ENCODE measurements around the gene ENAH. TPM values are rescaled to one million over a fixed set of nuclear protein-coding genes. Genes with fewer than 3 reads are reported as not detected.

The ENAH gene
- total and polyA plus RNA-seq, 2 donors (not counting 1 experiment from before 2014, with no cell fraction given): 1.3 to 1.6 TPM

DNA sequence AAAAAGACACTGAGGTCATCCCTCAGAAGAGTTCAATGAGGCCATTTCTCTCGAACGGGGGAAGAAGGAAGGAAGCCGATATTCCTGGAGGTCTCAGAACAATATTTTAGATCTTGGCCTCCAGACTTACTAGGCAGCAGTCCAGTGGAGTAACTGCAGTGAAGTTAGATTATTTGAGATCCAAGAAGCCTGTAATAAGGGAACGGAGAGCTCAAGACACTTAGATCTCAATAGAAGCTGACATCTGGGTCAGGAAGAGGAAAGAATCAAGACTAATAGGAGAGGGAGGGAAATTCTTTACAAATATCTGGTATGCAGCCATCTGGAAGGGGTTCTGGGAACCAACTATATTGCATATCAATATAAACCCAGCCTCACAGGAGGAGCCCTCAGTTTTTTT is 13.6 kb upstream of the ENAH start:
- Histone ChIP-seq H3K79me2 (ENCODE audit: control insufficient read depth, insufficient read depth, low read length) (no peaks in the 10 kb centered on the region), H3K4me1 (ENCODE audit: control insufficient read depth in 2 of 2, insufficient read depth in 2 of 2, low read length in 2 of 2) (peaks cover under 1 to 7% of the 10 kb centered on the region in 2 donors), H3K27ac (ENCODE audit: low read length in 2 of 2) (no peak overlapping the region), H3K4me2 (replicated peaks; ENCODE audit: low read depth, low read length, poor library complexity, severe bottlenecking) (no peak overlapping the region), H3K27me3 (replicated peaks in 1 of 4; ENCODE audit: control extremely low read depth in 1 of 4, control insufficient read depth in 3 of 4, insufficient read depth in 4 of 4, low read length in 3 of 4) (no peaks in the 10 kb centered on the region), H4K20me1 (ENCODE audit: control insufficient read depth, insufficient read depth, low read length, poor library complexity, severe bottlenecking) (no peaks in the 10 kb centered on the region), H3K9ac (ENCODE audit: low read length) (no peak overlapping the region), H2AFZ (ENCODE audit: insufficient read depth, low read depth, low read length, poor library complexity, severe bottlenecking) (no peak overlapping the region), H3K36me3 (replicated peaks in 1 of 2; ENCODE audit: control extremely low read depth in 1 of 2, control insufficient read depth in 1 of 2, extremely low read depth in 1 of 2, insufficient read depth in 2 of 2, low read length in 1 of 2) (no peaks in the 10 kb centered on the region), H3K4me3 (ENCODE audit: control extremely low read depth in 1 of 5, extremely low read depth in 1 of 5, insufficient read depth in 1 of 5, low read depth in 2 of 5, low read length in 4 of 5) (no peak overlapping the region), H3K9me3 (ENCODE audit: control extremely low read depth in 1 of 3, control insufficient read depth in 2 of 3, insufficient read depth in 1 of 3, low read length in 2 of 3) (no peaks in the 10 kb centered on the region)
- CTCF ChIA-PET: no interaction called here
- no peak overlapping the region for H3K27ac Mint-ChIP-seq
- 86% methylated on average over 2 of the region's 4 CpGs for WGBS (ENCODE audit: insufficient coverage)
- peaks cover 7% of the 10 kb centered on the region for H3K4me1 Mint-ChIP-seq
- DNase-seq (no peak), ATAC-seq (ENCODE audit: low read depth) (no peak)
- POLR2A ChIA-PET: no interaction called here
- intact Hi-C loops (cut with micrococcal nuclease): no loop called here
- H3K27me3 Mint-ChIP-seq: no peaks in the 10 kb centered on the region
- TF ChIP-seq EZH2 (IDR thresholded peaks at IDR 0.05; ENCODE audit: borderline replicate concordance, insufficient read depth, low read depth, low read length, poor library complexity, severe bottlenecking) (no peak), CTCF (IDR thresholded peaks at IDR 0.05) (no peak)
- H3K9me3 Mint-ChIP-seq (ENCODE audit: insufficient read depth): no peaks in the 10 kb centered on the region
- H3K4me3 Mint-ChIP-seq: no peak overlapping the region

DNA sequence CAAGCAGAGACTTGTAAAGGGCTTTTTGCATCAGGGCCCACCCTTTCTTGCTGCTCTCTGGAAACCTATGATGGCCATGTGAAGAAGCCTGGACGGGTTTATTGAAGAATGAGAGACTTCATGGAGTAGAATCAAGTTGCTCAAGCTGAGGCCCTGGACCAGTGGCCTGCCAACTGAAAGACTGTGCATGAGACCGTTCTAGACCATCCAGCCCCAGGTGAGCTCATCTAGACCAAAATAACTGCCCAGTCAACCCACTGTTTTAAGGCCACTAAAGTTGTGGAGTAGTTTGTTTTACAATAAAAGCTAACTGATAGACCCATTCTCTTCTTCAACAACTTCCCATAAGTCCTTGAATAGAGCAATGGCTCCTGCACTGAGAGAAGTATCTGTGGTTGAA is 11.8 kb upstream of the ENAH start:
- H2AFZ ChIP-seq (ENCODE audit: insufficient read depth, low read depth, low read length, poor library complexity, severe bottlenecking): no peak overlapping the region
- no peaks in the 10 kb centered on the region for H3K27me3 Mint-ChIP-seq
- H4K20me1 ChIP-seq (ENCODE audit: control insufficient read depth, insufficient read depth, low read length, poor library complexity, severe bottlenecking): no peaks in the 10 kb centered on the region
- H3K4me2 ChIP-seq (replicated peaks; ENCODE audit: low read depth, low read length, poor library complexity, severe bottlenecking): no peak overlapping the region
- H3K9me3 ChIP-seq (ENCODE audit: control extremely low read depth in 1 of 3, control insufficient read depth in 2 of 3, insufficient read depth in 1 of 3, low read length in 2 of 3): no peaks in the 10 kb centered on the region
- peaks cover 23% of the 10 kb centered on the region for H3K4me1 Mint-ChIP-seq
- no peak overlapping the region for H3K4me3 Mint-ChIP-seq
- ATAC-seq (ENCODE audit: low read depth): no peak
- CTCF ChIA-PET: no interaction called here
- POLR2A ChIA-PET: no interaction called here
- H3K27ac Mint-ChIP-seq: no peak overlapping the region
- intact Hi-C loops (cut with micrococcal nuclease): loop anchor here (5.0 kb wide), 1 partner anchor 113 kb away; the partner anchor contains the start of gene SRP9
- no peak overlapping the region for H3K9ac ChIP-seq (ENCODE audit: low read length)
- no peak for DNase-seq
- no peak overlapping the region for H3K27ac ChIP-seq (ENCODE audit: low read length in 2 of 2)
- no peaks in the 10 kb centered on the region for H3K36me3 ChIP-seq (replicated peaks in 1 of 2; ENCODE audit: control extremely low read depth in 1 of 2, control insufficient read depth in 1 of 2, extremely low read depth in 1 of 2, insufficient read depth in 2 of 2, low read length in 1 of 2)
- no peak overlapping the region for H3K4me3 ChIP-seq (ENCODE audit: control extremely low read depth in 1 of 5, extremely low read depth in 1 of 5, insufficient read depth in 1 of 5, low read depth in 2 of 5, low read length in 4 of 5)
- H3K79me2 ChIP-seq (ENCODE audit: control insufficient read depth, insufficient read depth, low read length): no peaks in the 10 kb centered on the region
- peaks cover 18 to 24% of the 10 kb centered on the region in 2 donors for H3K4me1 ChIP-seq (ENCODE audit: control insufficient read depth in 2 of 2, insufficient read depth in 2 of 2, low read length in 2 of 2)
- TF ChIP-seq EZH2 (IDR thresholded peaks at IDR 0.05; ENCODE audit: borderline replicate concordance, insufficient read depth, low read depth, low read length, poor library complexity, severe bottlenecking) (no peak), CTCF (IDR thresholded peaks at IDR 0.05) (no peak)
- no peaks in the 10 kb centered on the region for H3K9me3 Mint-ChIP-seq (ENCODE audit: insufficient read depth)
- no peaks in the 10 kb centered on the region for H3K27me3 ChIP-seq (replicated peaks in 1 of 4; ENCODE audit: control extremely low read depth in 1 of 4, control insufficient read depth in 3 of 4, insufficient read depth in 4 of 4, low read length in 3 of 4)
- WGBS (ENCODE audit: insufficient coverage): 100% methylated on average over 1 of the region's 2 CpGs

Measured in B cell (primary cell).